ENCODE results near the gene CCDC127. TPM values are rescaled to one million over a fixed set of nuclear protein-coding genes. Genes with fewer than 3 reads are reported as not detected.

CCDC127 gene
- total RNA-seq, 1 experiment from 2014 or later: 24.1 TPM

- TF ChIP-seq CTCF (conservative IDR thresholded peaks at IDR 0.05): no peak
- no peak for TF ChIP-seq EZH2 (IDR thresholded peaks at IDR 0.05; ENCODE audit: low read depth)
- Histone ChIP-seq H3K4me3 (no peak overlapping the region), H3K79me2 (ENCODE audit: low read depth) (no peaks in the 10 kb centered on the region), H2AFZ (no peak overlapping the region), H3K27me3 (ENCODE audit: insufficient read depth, low read depth) (peaks cover 94% of the 10 kb centered on the region), H3K9me2 (ENCODE audit: insufficient read depth) (no peaks in the 10 kb centered on the region), H4K20me1 (ENCODE audit: insufficient read depth) (no peaks in the 10 kb centered on the region), H3K27ac (no peak overlapping the region), H3F3A (ENCODE audit: insufficient read depth, low read depth) (no peaks in the 10 kb centered on the region), H3K4me1 (replicated peaks; ENCODE audit: insufficient read depth) (no peaks in the 10 kb centered on the region), H3K9me3 (ENCODE audit: insufficient read depth, low read depth) (no peaks in the 10 kb centered on the region), H3K4me2 (no peak overlapping the region), H3K36me3 (ENCODE audit: low read depth) (no peaks in the 10 kb centered on the region)
- intact Hi-C loops (cut with micrococcal nuclease; ENCODE audit: unreplicated experiment): no loop called here
- BruUV-seq (replicated peaks): no TSS peak
- ChIA-PET CTCF (no interaction called here), POLR2A (ENCODE audit: unreplicated experiment) (no interaction called here)
- no peak for DNase-seq
These were observed 32.6 kb downstream of the CCDC127 start for GRCh38 chr5:185095-186070.

DNA sequence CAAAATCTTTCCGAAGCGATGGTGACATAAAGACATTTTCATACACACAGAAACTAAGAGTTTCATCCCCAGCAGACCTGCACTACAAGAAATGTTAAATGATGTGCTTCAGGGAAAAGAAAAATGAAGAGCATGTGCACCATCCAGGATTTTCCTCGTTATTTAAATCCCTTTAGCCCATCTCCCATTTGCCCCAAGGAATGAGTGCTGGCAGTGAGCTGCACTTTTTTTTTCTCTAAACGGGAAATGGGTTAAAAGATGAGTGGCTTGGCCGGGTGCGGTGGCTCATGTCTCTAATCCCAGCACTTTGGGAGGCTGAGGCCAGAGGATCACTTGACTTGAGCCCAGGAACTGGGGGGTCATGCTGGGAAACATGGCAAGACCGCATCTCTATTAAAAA is 33.5 kb downstream of the CCDC127 start:
- ChIA-PET CTCF (no interaction called here), POLR2A (ENCODE audit: unreplicated experiment) (no interaction called here)
- Histone ChIP-seq H3F3A (ENCODE audit: insufficient read depth, low read depth) (no peaks in the 10 kb centered on the region), H3K27me3 (ENCODE audit: insufficient read depth, low read depth) (peaks cover 94% of the 10 kb centered on the region), H3K4me1 (replicated peaks; ENCODE audit: insufficient read depth) (no peaks in the 10 kb centered on the region), H3K4me2 (no peak overlapping the region), H3K4me3 (no peak overlapping the region), H3K36me3 (ENCODE audit: low read depth) (no peaks in the 10 kb centered on the region), H3K27ac (no peak overlapping the region), H4K20me1 (ENCODE audit: insufficient read depth) (no peaks in the 10 kb centered on the region), H3K79me2 (ENCODE audit: low read depth) (no peaks in the 10 kb centered on the region), H3K9me2 (ENCODE audit: insufficient read depth) (no peaks in the 10 kb centered on the region), H3K9me3 (ENCODE audit: insufficient read depth, low read depth) (no peaks in the 10 kb centered on the region), H2AFZ (no peak overlapping the region)
- intact Hi-C loops (cut with micrococcal nuclease; ENCODE audit: unreplicated experiment): no loop called here
- no peak for DNase-seq
- BruUV-seq (replicated peaks): no TSS peak
- TF ChIP-seq EZH2 (IDR thresholded peaks at IDR 0.05; ENCODE audit: low read depth) (no peak), CTCF (conservative IDR thresholded peaks at IDR 0.05) (no peak)

DNA sequence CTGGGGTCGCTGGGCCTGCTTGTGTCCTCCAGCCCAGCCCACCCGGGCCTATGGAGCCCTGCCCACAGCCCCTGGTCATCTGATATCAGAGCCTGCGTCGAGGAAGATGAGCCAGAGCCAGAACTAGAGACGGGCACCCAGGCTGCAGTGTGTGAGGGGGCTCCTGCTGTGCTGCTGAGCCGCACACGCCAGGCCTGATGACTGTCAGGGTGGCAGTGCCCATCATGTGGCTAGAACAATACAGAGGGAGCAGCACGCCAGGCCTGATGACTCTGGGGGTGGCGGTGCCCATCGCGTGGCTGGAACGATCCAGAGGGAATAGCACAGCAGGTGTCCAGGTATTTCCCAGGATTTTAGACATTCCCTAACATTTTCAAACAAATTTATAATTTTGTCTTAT is 35.8 kb downstream of the CCDC127 start:
- Histone ChIP-seq H3F3A (ENCODE audit: insufficient read depth, low read depth) (no peaks in the 10 kb centered on the region), H3K27me3 (ENCODE audit: insufficient read depth, low read depth) (peaks cover 100% of the 10 kb centered on the region), H3K4me2 (no peak overlapping the region), H3K79me2 (ENCODE audit: low read depth) (no peaks in the 10 kb centered on the region), H3K27ac (no peak overlapping the region), H3K36me3 (ENCODE audit: low read depth) (no peaks in the 10 kb centered on the region), H3K9me2 (ENCODE audit: insufficient read depth) (no peaks in the 10 kb centered on the region), H3K4me1 (replicated peaks; ENCODE audit: insufficient read depth) (no peaks in the 10 kb centered on the region), H4K20me1 (ENCODE audit: insufficient read depth) (no peaks in the 10 kb centered on the region), H3K4me3 (no peak overlapping the region), H3K9me3 (ENCODE audit: insufficient read depth, low read depth) (no peaks in the 10 kb centered on the region), H2AFZ (no peak overlapping the region)
- DNase-seq: no peak
- TF ChIP-seq CTCF (conservative IDR thresholded peaks at IDR 0.05) (no peak), EZH2 (IDR thresholded peaks at IDR 0.05; ENCODE audit: low read depth) (no peak)
- no TSS peak for BruUV-seq (replicated peaks)
- CTCF ChIA-PET: no interaction called here
- intact Hi-C loops (cut with micrococcal nuclease; ENCODE audit: unreplicated experiment): no loop called here
- POLR2A ChIA-PET (ENCODE audit: unreplicated experiment): no interaction called here

All from PC-9 (cell line).